ENCODE results near the gene PRKN.

GRCh38 chr6:162190981-162191380 lies 536.6 kb downstream of the PRKN start:
- TF ChIP-seq POLR2A (IDR thresholded peaks at IDR 0.05) (no peak), CTCF (IDR thresholded peaks at IDR 0.05) (no peak), POLR2AphosphoS5 (IDR thresholded peaks at IDR 0.05; ENCODE audit: insufficient read depth in 1 of 2, low read depth in 1 of 2) (no peak)
